Stimulated activated naive B cell treated with anti-CD40 and anti-IgM and Interleukin-4, amounts not matched to agents 10 μg/mL and 1 μg/mL and 100 μg/mL, for 72 hours (primary cell): ENCODE results near the gene KSR1.

Source experiments
- ATAC-seq, 2 donors: fragments of 150-1000 bp; cut with Tn5 transposase; replicated peaks; 2 replicates each; pipeline ENCODE4 v1.10.0; 2021; ENCODE audit warnings: moderate library complexity in 1 of 2
- DNase-seq: peaks from one replicate; pipeline ENCODE4 v3.0.0; 2021
- H3K27ac Mint-ChIP-seq: one replicate; pipeline ENCODE4 v1.8.0; 2022; ENCODE audit warnings: mild to moderate bottlenecking, mixed read lengths
- H3K27me3 Mint-ChIP-seq, 2 donors: one replicate each; pipeline ENCODE4 v1.8.0; 2022; ENCODE audit warnings: mixed read lengths in 2 of 2
- H3K36me3 Mint-ChIP-seq, 2 donors: one replicate each; pipeline ENCODE4 v1.8.0; 2022; ENCODE audit warnings: mixed read lengths in 2 of 2, mild to moderate bottlenecking in 1 of 2
- H3K4me1 Mint-ChIP-seq, 2 donors: one replicate each; pipeline ENCODE4 v1.8.0; 2022; ENCODE audit warnings: mixed read lengths in 2 of 2, mild to moderate bottlenecking in 1 of 2
- H3K4me3 Mint-ChIP-seq, 2 donors: one replicate each; pipeline ENCODE4 v1.8.0; 2022; ENCODE audit warnings: mild to moderate bottlenecking in 2 of 2, mixed read lengths in 2 of 2, moderate library complexity in 1 of 2
- H3K9me3 Mint-ChIP-seq, 2 donors: one replicate each; pipeline ENCODE4 v1.8.0; 2022; ENCODE audit warnings: mixed read lengths in 2 of 2, mild to moderate bottlenecking in 1 of 2

Gene KSR1

GRCh38 chr17:27522028-27522635 is 65.9 kb downstream of the KSR1 start:
- DNase-seq: no peak
- H3K9me3 Mint-ChIP-seq: no peaks in the 10 kb centered on the region
- peaks cover 45 to 59% of the 10 kb centered on the region in 2 donors for H3K4me1 Mint-ChIP-seq
- no peak overlapping the region for H3K27ac Mint-ChIP-seq
- no peak overlapping the region for H3K4me3 Mint-ChIP-seq
- ATAC-seq: no peak
- no peaks in the 10 kb centered on the region for H3K27me3 Mint-ChIP-seq
- H3K36me3 Mint-ChIP-seq: no peaks in the 10 kb centered on the region

GRCh38 chr17:27523712-27524111 is 67.5 kb downstream of the KSR1 start:
- H3K9me3 Mint-ChIP-seq: no peaks in the 10 kb centered on the region
- no peak overlapping the region for H3K27ac Mint-ChIP-seq
- ATAC-seq (no peak), DNase-seq (no peak)
- peaks cover 39 to 52% of the 10 kb centered on the region in 2 donors for H3K4me1 Mint-ChIP-seq
- H3K4me3 Mint-ChIP-seq: no peak overlapping the region
- H3K36me3 Mint-ChIP-seq: no peaks in the 10 kb centered on the region
- no peaks in the 10 kb centered on the region for H3K27me3 Mint-ChIP-seq

GRCh38 chr17:27524594-27524993 is 68.3 kb downstream of the KSR1 start:
- Mint-ChIP-seq H3K4me1 (peaks cover 37 to 54% of the 10 kb centered on the region in 2 donors), H3K4me3 (no peak overlapping the region), H3K36me3 (no peaks in the 10 kb centered on the region), H3K27me3 (no peaks in the 10 kb centered on the region), H3K27ac (no peak overlapping the region), H3K9me3 (no peaks in the 10 kb centered on the region)
- DNase-seq: no peak
- no peak for ATAC-seq

- no peak overlapping the region for H3K4me3 Mint-ChIP-seq
- DNase-seq (no peak), ATAC-seq (no peak)
- peaks cover 41 to 58% of the 10 kb centered on the region in 2 donors for H3K4me1 Mint-ChIP-seq
- no peaks in the 10 kb centered on the region for H3K27me3 Mint-ChIP-seq
- H3K36me3 Mint-ChIP-seq: no peaks in the 10 kb centered on the region
- H3K9me3 Mint-ChIP-seq: no peaks in the 10 kb centered on the region
- no peak overlapping the region for H3K27ac Mint-ChIP-seq
Measured at GRCh38 chr17:27525316-27525715, 69.1 kb downstream of the KSR1 start.

GRCh38 chr17:27525836-27526603 is 69.8 kb downstream of the KSR1 start:
- peaks cover 44 to 59% of the 10 kb centered on the region in 2 donors for H3K4me1 Mint-ChIP-seq
- no peak for DNase-seq
- ATAC-seq: no peak
- H3K4me3 Mint-ChIP-seq: peak overlapping the region in 1 of 2 donors; percentile 34
- no peaks in the 10 kb centered on the region for H3K9me3 Mint-ChIP-seq
- H3K36me3 Mint-ChIP-seq: no peaks in the 10 kb centered on the region
- H3K27me3 Mint-ChIP-seq: no peaks in the 10 kb centered on the region
- H3K27ac Mint-ChIP-seq: peak overlapping the region; percentile 78

GRCh38 chr17:27526604-27527002 is 70.4 kb downstream of the KSR1 start:
- H3K4me3 Mint-ChIP-seq: peak overlapping the region; percentile 34 to 36
- ATAC-seq (peak; percentile 80 to 82), DNase-seq (peak; percentile 60)
- H3K27ac Mint-ChIP-seq: peak overlapping the region; percentile 6
- H3K36me3 Mint-ChIP-seq: no peaks in the 10 kb centered on the region
- H3K4me1 Mint-ChIP-seq: peaks cover 48 to 61% of the 10 kb centered on the region in 2 donors
- H3K27me3 Mint-ChIP-seq: no peaks in the 10 kb centered on the region
- H3K9me3 Mint-ChIP-seq: no peaks in the 10 kb centered on the region

DNA sequence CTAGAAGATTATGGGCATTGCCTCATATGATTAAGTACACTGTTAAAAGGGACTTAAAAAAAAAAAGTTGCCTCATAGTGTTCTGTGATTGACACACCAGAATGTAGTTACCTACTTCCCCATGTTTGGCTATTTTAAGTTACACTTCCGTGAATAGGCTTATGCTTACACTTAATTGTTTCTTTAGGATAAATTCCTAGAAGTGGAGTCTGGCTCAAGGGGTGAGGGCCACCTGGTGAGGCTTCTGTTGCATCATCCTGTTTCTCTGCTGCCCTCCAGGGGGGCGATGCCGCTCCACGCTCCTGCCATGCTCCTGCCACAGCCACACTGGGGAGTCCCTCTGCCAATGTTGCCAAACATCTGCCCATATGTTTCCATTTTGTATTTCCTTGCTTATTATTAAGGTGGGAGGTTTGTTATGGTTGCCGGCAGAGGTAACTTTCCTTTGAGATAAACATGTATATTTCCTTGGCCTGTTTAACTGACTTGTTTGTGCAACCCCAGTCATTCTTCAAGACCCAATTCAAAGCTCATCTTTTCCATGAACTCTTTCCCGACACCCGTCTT is 73.1 kb downstream of the KSR1 start:
- Mint-ChIP-seq H3K4me3 (no peak overlapping the region), H3K36me3 (no peaks in the 10 kb centered on the region), H3K27ac (peak overlapping the region; percentile 42), H3K4me1 (peaks cover 49 to 65% of the 10 kb centered on the region in 2 donors), H3K9me3 (no peaks in the 10 kb centered on the region), H3K27me3 (no peaks in the 10 kb centered on the region)
- peak; percentile 20 to 22 for ATAC-seq
- no peak for DNase-seq

DNA sequence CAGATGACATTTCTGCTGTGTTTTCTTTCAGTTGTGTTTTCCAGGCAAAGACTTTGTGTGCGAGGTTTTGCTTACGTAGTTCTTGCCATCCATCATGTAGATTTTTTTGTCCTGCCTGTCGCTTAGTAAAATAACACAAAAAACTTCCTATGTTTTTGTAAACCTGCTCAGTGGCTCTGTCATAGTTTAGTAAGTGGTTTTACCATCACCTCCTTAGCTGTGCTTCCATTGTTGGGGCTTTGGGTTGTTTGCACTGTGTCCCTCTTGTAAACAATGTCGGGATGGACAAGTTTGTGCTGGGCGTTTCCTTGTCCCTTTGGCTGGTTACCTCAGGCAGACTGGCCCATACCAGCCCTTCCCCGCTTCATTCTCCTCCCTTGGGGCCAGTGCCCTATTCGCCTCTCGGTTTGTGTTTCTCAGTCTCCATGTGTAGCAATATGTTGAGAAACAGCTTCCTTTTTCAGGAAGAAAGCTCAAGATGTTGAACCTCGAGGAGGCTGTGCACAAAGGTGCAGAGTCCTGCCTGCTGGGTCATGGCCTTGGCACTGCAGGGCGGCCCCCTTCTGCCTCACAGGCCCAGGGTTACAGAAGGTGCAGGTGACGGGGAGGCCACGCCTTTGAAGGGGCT is 74.6 kb downstream of the KSR1 start:
- DNase-seq: peak; percentile 16
- Mint-ChIP-seq H3K36me3 (no peaks in the 10 kb centered on the region), H3K4me1 (peaks cover 46 to 60% of the 10 kb centered on the region in 2 donors), H3K27ac (peak overlapping the region; percentile 69), H3K9me3 (no peaks in the 10 kb centered on the region), H3K27me3 (no peaks in the 10 kb centered on the region), H3K4me3 (peak overlapping the region; percentile 43 to 59)
- peak; percentile 62 for ATAC-seq

DNA sequence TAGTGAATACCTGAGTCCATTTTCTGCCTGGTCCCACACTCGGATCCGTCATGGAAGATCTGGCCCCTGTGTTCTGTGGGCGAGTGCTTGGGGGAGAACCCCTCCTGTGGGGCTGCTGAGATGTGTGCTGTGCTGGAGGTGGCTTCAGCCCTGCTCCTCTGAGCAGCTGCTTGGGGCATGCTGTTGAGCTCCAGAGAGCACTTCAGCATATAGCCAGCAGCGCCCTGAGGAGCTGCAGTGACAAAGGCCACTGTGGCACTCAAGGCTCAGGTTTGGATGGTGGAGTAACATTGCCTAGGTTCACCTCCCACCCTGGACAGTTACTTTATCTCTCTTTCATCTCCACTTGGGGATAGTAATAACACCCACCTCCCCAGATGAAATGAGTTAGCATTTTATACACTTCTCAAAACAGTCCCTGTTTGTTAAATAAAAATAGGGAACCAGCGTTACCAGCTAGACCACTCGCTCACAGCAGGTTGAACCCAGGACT is 75.3 kb downstream of the KSR1 start:
- Mint-ChIP-seq H3K4me1 (peaks cover 43 to 58% of the 10 kb centered on the region in 2 donors), H3K27ac (peak overlapping the region; percentile 69), H3K4me3 (peak overlapping the region; percentile 43 to 59), H3K9me3 (no peaks in the 10 kb centered on the region), H3K27me3 (no peaks in the 10 kb centered on the region), H3K36me3 (peaks cover 0 to 3% of the 10 kb centered on the region in 2 donors)
- no peak for DNase-seq
- peak; percentile 54 to 60 for ATAC-seq

- DNase-seq (no peak), ATAC-seq (no peak)
- Mint-ChIP-seq H3K4me3 (no peak overlapping the region), H3K4me1 (peaks cover 39 to 57% of the 10 kb centered on the region in 2 donors), H3K9me3 (no peaks in the 10 kb centered on the region), H3K27ac (peak overlapping the region; percentile 47), H3K36me3 (peaks cover 0 to 4% of the 10 kb centered on the region in 2 donors), H3K27me3 (no peaks in the 10 kb centered on the region)
Measured at GRCh38 chr17:27532269-27533263, 76.3 kb downstream of the KSR1 start.

GRCh38 chr17:27533874-27534815 is 77.9 kb downstream of the KSR1 start:
- Mint-ChIP-seq H3K4me1 (peaks cover 36 to 56% of the 10 kb centered on the region in 2 donors), H3K36me3 (peaks cover 0 to 4% of the 10 kb centered on the region in 2 donors), H3K9me3 (no peaks in the 10 kb centered on the region), H3K4me3 (no peak overlapping the region), H3K27ac (no peak overlapping the region), H3K27me3 (no peaks in the 10 kb centered on the region)
- DNase-seq (no peak), ATAC-seq (no peak)

DNA sequence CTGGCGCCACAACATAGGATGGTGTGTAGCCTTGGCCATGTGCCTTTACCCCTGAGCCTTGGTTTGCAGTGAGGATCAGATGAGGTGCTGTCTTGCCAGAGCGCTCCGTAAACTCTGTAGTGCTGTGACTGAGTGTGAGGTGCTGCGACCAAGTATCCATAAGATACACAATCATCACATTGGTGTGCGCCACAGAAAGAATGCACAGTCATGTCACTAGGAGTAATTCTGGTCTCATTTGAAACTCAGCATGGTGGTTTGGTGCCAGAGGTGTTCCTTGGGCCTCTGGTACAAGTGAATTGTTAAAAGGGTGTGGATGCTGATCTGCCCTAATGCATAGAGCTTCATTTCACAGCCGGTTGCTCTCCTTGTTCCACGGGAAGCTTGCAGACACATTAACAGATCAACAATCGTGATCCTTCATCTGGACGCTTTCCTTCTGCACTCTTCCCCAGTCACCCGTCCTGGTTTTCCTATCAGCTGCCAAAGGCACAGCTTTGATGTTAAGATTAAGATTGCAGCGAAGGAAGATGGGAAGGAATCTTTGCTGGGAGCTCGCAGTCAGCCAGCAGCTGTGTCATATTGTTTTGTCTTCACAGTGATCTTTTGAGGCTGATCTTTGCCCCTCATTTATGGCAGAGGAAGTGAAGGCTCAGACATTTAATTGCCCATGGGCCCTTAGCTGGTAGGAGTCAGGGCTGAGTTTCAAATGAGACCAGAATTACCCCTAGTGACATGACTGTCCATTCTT is 79.1 kb downstream of the KSR1 start:
- ATAC-seq (no peak), DNase-seq (no peak)
- no peak overlapping the region for H3K27ac Mint-ChIP-seq
- H3K9me3 Mint-ChIP-seq: no peaks in the 10 kb centered on the region
- peaks cover 0 to 4% of the 10 kb centered on the region in 2 donors for H3K36me3 Mint-ChIP-seq
- no peaks in the 10 kb centered on the region for H3K27me3 Mint-ChIP-seq
- peaks cover 33 to 49% of the 10 kb centered on the region in 2 donors for H3K4me1 Mint-ChIP-seq
- H3K4me3 Mint-ChIP-seq: no peak overlapping the region
